Sigmoid colon (tissue), 7 donors: ENCODE data around the gene PLA2G5. TPM values are rescaled to one million over a fixed set of nuclear protein-coding genes. Genes with fewer than 3 reads are reported as not detected.

Experiments
- DNase-seq: peaks from one replicate; pipeline ENCODE4 v3.0.0-alpha.2; 2019
- H3K27ac ChIP-seq, 4 donors: fragments of 200-600 bp; sonication (generic); one replicate each; pipeline ENCODE4 v1.5.1; 2016 to 2019; ENCODE audit warnings: mild to moderate bottlenecking in 1 of 4
- H3K27me3 ChIP-seq, 3 donors: fragments of 200-600 bp; sonication (generic); one replicate each; pipeline ENCODE4 v1.5.1; 2019; ENCODE audit warnings: mild to moderate bottlenecking in 1 of 3
- H3K36me3 ChIP-seq, 4 donors: fragments of 200-600 bp; sonication (generic); one replicate each; pipeline ENCODE4 v1.5.1; 2016 to 2019
- H3K4me1 ChIP-seq, 4 donors: fragments of 200-600 bp; sonication (generic); one replicate each; pipeline ENCODE4 v1.5.1; 2017 to 2019
- H3K4me3 ChIP-seq, 4 donors: fragments of 200-600 bp; sonication (generic); one replicate each; pipeline ENCODE4 v1.5.1; 2017 to 2019; ENCODE audit warnings: mild to moderate bottlenecking in 2 of 4, moderate library complexity in 1 of 4
- H3K9me3 ChIP-seq, 4 donors: fragments of 200-600 bp in 3 of 4; sonication (generic) in 3 of 4; one replicate each; pipeline versions ENCODE4 v1.5.1 to v1.6.1; 2013 to 2019
- EP300 ChIP-seq, 4 donors: sonication (generic); formaldehyde crosslinking; IDR thresholded peaks; one replicate each; pipeline ENCODE4 v1.6.1; 2017; ENCODE audit warnings: antibody characterized with exemption in 4 of 4
- POLR2A ChIP-seq, 2 donors: fragments of 450-650 bp; IDR thresholded peaks; one replicate each; pipeline ENCODE4 v1.6.1; 2016; ENCODE audit warnings: antibody characterized with exemption in 2 of 2, mild to moderate bottlenecking in 2 of 2, moderate library complexity in 2 of 2
- POLR2AphosphoS5 ChIP-seq, 4 donors: sonication (generic); formaldehyde crosslinking; IDR thresholded peaks; one replicate each; pipeline ENCODE4 v1.6.1; 2017; ENCODE audit warnings: antibody characterized with exemption in 4 of 4
- WGBS, 2 donors: extraction: QIAGEN DNeasy Blood & Tissue Kit; methylation state at CpG; one replicate each; pipeline ENCODE4 v1.1.7; 2013; 5-methylcytosine and 5-hydroxymethylcytosine counted together
- intact Hi-C: fragments of 100-400 bp; cut with DNase I; formaldehyde crosslinking; loops from one replicate; pipeline ENCODE4 v1.15.1; 2023
- polyA plus RNA-seq, 3 donors: library from polyadenylated mRNA; stranded (reverse); fragments of 200-250 nt; gene quantifications; one replicate each; pipeline ENCODE4 v1.2.3, GENCODE V29; 2013
- total RNA-seq, 4 donors: library from RNA; depleted of rRNA; stranded (reverse); fragments of >200 nt; gene quantifications; one replicate each; pipeline ENCODE4 v1.1.0, GENCODE V29; 2016
- TF ChIP-seq, protein P1 (sequence below), 4 experiments: fragments of 450-650 bp in 3 of 4; fragments of 200-600 bp in 1 of 4; IDR thresholded peaks; one replicate each; pipeline ENCODE4 v1.5.1; 2016 to 2019; ENCODE audit warnings: antibody characterized with exemption in 4 of 4, mild to moderate bottlenecking in 3 of 4, moderate library complexity in 2 of 4
- donor health status: healthy with polysubstance abuse.
- donor health status: Bipolar disorder and iron deficiency.
- donor health status: healthy.

Gene PLA2G5
- total and polyA plus RNA-seq, 7 donors: 0.69 to 45.4 (median 18.6) TPM

GRCh38 chr1:20141001-20141400 is 71.0 kb downstream of the PLA2G5 start:
- intact Hi-C loops: no loop called here
- Histone ChIP-seq H3K27me3 (peaks cover 0 to 8% (median 0%) of the 10 kb centered on the region in 3 donors), H3K4me1 (no peaks in the 10 kb centered on the region), H3K4me3 (no peak overlapping the region), H3K27ac (no peak overlapping the region), H3K9me3 (no peaks in the 10 kb centered on the region), H3K36me3 (no peaks in the 10 kb centered on the region)
- peak; percentile 6 for DNase-seq
- TF ChIP-seq, protein P1, sequence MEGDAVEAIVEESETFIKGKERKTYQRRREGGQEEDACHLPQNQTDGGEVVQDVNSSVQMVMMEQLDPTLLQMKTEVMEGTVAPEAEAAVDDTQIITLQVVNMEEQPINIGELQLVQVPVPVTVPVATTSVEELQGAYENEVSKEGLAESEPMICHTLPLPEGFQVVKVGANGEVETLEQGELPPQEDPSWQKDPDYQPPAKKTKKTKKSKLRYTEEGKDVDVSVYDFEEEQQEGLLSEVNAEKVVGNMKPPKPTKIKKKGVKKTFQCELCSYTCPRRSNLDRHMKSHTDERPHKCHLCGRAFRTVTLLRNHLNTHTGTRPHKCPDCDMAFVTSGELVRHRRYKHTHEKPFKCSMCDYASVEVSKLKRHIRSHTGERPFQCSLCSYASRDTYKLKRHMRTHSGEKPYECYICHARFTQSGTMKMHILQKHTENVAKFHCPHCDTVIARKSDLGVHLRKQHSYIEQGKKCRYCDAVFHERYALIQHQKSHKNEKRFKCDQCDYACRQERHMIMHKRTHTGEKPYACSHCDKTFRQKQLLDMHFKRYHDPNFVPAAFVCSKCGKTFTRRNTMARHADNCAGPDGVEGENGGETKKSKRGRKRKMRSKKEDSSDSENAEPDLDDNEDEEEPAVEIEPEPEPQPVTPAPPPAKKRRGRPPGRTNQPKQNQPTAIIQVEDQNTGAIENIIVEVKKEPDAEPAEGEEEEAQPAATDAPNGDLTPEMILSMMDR (IDR thresholded peaks at IDR 0.05): no peak
- TF ChIP-seq POLR2A (IDR thresholded peaks at IDR 0.05): no peak
- TF ChIP-seq EP300 (IDR thresholded peaks at IDR 0.05): no peak
- no peak for TF ChIP-seq POLR2AphosphoS5 (IDR thresholded peaks at IDR 0.05)
- WGBS, 2 donors: 91% methylated on average over 9 of the region's 9 CpGs

DNA sequence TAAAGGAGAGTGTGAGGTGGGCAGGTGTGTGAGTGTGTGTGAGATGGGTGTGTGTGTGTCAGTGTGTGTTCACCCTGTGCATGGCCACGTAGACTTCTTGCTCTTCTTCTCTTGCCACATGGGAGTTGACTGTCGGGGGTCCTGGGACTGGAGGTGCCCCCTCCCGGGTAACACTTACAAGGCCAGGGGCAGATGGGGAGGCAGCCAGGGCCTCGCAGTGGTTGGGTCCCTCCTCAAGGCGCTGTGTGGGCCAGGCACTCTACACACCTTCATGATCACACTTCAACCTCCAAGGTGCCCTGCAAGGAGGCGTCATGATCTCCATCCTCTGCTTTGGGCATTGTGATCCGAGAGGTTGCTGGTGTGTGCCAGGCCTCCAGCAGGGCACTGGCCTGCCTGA is 71.5 kb downstream of the PLA2G5 start:
- H3K27me3 ChIP-seq: peaks cover 0 to 5% (median 0%) of the 10 kb centered on the region in 3 donors
- TF ChIP-seq EP300 (IDR thresholded peaks at IDR 0.05): no peak
- TF ChIP-seq POLR2A (IDR thresholded peaks at IDR 0.05): no peak
- TF ChIP-seq, protein P1 (IDR thresholded peaks at IDR 0.05): no peak
- no peak for TF ChIP-seq POLR2AphosphoS5 (IDR thresholded peaks at IDR 0.05)
- H3K9me3 ChIP-seq: no peaks in the 10 kb centered on the region
- intact Hi-C loops: no loop called here
- no peak overlapping the region for H3K27ac ChIP-seq
- H3K36me3 ChIP-seq: no peaks in the 10 kb centered on the region
- no peaks in the 10 kb centered on the region for H3K4me1 ChIP-seq
- peak; percentile 45 for DNase-seq
- H3K4me3 ChIP-seq: no peak overlapping the region
- WGBS, 2 donors: 89 to 92% methylated on average over 7 of the region's 7 CpGs

Other genes starting within 250 kb of the PLA2G5 start
- 1 to 10 TPM; 5.4 to 9.2 (median 7.5) TPM for gene OTUD3, start 187.8 kb upstream of the PLA2G5 start, total RNA-seq
- 1 to 10 TPM in 2 of 3 donors, under 1 TPM in 1; 0.60 to 4.3 (median 1.2) TPM for gene OTUD3, start 187.8 kb upstream of the PLA2G5 start, polyA plus RNA-seq
- gene PLA2G2E, start 146.6 kb upstream of the PLA2G5 start, total RNA-seq: not detected
- gene PLA2G2E, start 146.6 kb upstream of the PLA2G5 start, polyA plus RNA-seq: not detected
- gene PLA2G2A, start 90.6 kb upstream of the PLA2G5 start, total RNA-seq: 100 to 1,000 TPM in 3 of 4 donors, 10 to 100 TPM in 1; 72.3 to 447 (median 140) TPM
- gene PLA2G2A, start 90.6 kb upstream of the PLA2G5 start, polyA plus RNA-seq: 1,000 to 10,000 TPM in 1 of 3 donors, 100 to 1,000 TPM in 1, 10 to 100 TPM in 1; 80.7 to 1,282 (median 279) TPM
- gene PLA2G2D, start 49.3 kb downstream of the PLA2G5 start, total RNA-seq: under 1 TPM in 1 of 4 donors, not detected in 3; 0.16 TPM
- 1 to 10 TPM in 1 of 3 donors, not detected in 2; 8.6 TPM for gene PLA2G2D, start 49.3 kb downstream of the PLA2G5 start, polyA plus RNA-seq
- gene PLA2G2F, start 69.1 kb downstream of the PLA2G5 start, total RNA-seq: not detected
- gene PLA2G2F, start 69.1 kb downstream of the PLA2G5 start, polyA plus RNA-seq: under 1 TPM in 2 of 3 donors, not detected in 1; 0.60 to 0.80 TPM
- 10 to 100 TPM; 14.6 to 25.0 (median 23.1) TPM for gene UBXN10, start 115.9 kb downstream of the PLA2G5 start, total RNA-seq
- gene UBXN10, start 115.9 kb downstream of the PLA2G5 start, polyA plus RNA-seq: 1 to 10 TPM; 2.9 to 7.8 (median 3.7) TPM
- 1 to 10 TPM in 3 of 4 donors, under 1 TPM in 1; 0.82 to 5.5 (median 1.5) TPM for gene PLA2G2C, start 116.3 kb downstream of the PLA2G5 start, total RNA-seq
- gene PLA2G2C, start 116.3 kb downstream of the PLA2G5 start, polyA plus RNA-seq: under 1 TPM in 1 of 3 donors, not detected in 2; 0.09 TPM
- gene VWA5B1, start 220.7 kb downstream of the PLA2G5 start, total RNA-seq: under 1 TPM in 1 of 4 donors, not detected in 3; 0.16 TPM
- gene VWA5B1, start 220.7 kb downstream of the PLA2G5 start, polyA plus RNA-seq: under 1 TPM in 1 of 3 donors, not detected in 2; 0.22 TPM